ENCODE measurements around the gene CRELD2.

The CRELD2 gene

GRCh38 chr22:49976439-49977175 is 58.2 kb downstream of the CRELD2 start:
- TF ChIP-seq CTCF (IDR thresholded peaks at IDR 0.05; ENCODE audit: insufficient read depth, low read length, poor library complexity, severe bottlenecking) (no peak), EZH2phosphoT487 (conservative IDR thresholded peaks at IDR 0.05; ENCODE audit: low read length) (no peak)
- no peak overlapping the region for H3K4me2 ChIP-seq (ENCODE audit: low read depth, low read length, poor library complexity, severe bottlenecking)

More at GRCh38 chr22:49976439-49977175, 58.2 kb downstream of the CRELD2 start:
- H3K79me2 ChIP-seq (ENCODE audit: insufficient read depth, low read length) = no peaks in the 10 kb centered on the region
- H3K36me3 ChIP-seq (ENCODE audit: low read length) = no peaks in the 10 kb centered on the region
- no peak overlapping the region for H3K4me3 ChIP-seq (ENCODE audit: insufficient read depth, low read length, poor library complexity, severe bottlenecking)
- no peaks in the 10 kb centered on the region for H3K27me3 ChIP-seq (ENCODE audit: low read length)
- peaks cover 15% of the 10 kb centered on the region for H3F3A ChIP-seq (ENCODE audit: insufficient read depth)
- H4K20me1 ChIP-seq (ENCODE audit: low read depth, low read length) = no peaks in the 10 kb centered on the region
- H3K9me3 ChIP-seq (ENCODE audit: insufficient read depth, low read length) = no peaks in the 10 kb centered on the region
- no peaks in the 10 kb centered on the region for H3K9me2 ChIP-seq (replicated peaks; ENCODE audit: insufficient read depth, low read length)
- H2AFZ ChIP-seq (ENCODE audit: low read depth, low read length, severe bottlenecking) = no peak overlapping the region
- no peak overlapping the region for H3K9ac ChIP-seq (ENCODE audit: low read length)
- peak overlapping the region; percentile 6; the same call in 1 of the 2 replicates for H3K27ac ChIP-seq (ENCODE audit: low read depth, low read length)

Measured in SU-DHL-6 (cell line).